H9 (cell line): ENCODE measurements around the gene ZNF217. TPM values are rescaled to one million over a fixed set of nuclear protein-coding genes. Genes with fewer than 3 reads are reported as not detected.

ENCODE experiments used
- DNase-seq: peaks from one replicate; pipeline ENCODE4 v3.0.0-alpha.2; 2017
- H2AFZ ChIP-seq: one replicate; pipeline ENCODE4 v1.6.1; 2013; ENCODE audit warnings: mild to moderate bottlenecking, low read length, control low read depth, moderate library complexity
- H2AK5ac ChIP-seq: 2 replicates; pipeline ENCODE4 v1.6.1; 2013; ENCODE audit warnings: low read length, control low read depth, mixed read lengths; ENCODE audit not compliant: insufficient read length
- H2BK120ac ChIP-seq: one replicate; pipeline ENCODE4 v1.6.1; 2013; ENCODE audit warnings: low read depth, mild to moderate bottlenecking, low read length, control low read depth, inconsistent platforms; ENCODE audit not compliant: poor library complexity, severe bottlenecking
- H2BK12ac ChIP-seq: 2 replicates; pipeline ENCODE4 v1.6.1; 2013; ENCODE audit warnings: low read length, control low read depth, mixed read lengths, low read depth; ENCODE audit not compliant: insufficient read length
- H2BK15ac ChIP-seq: 2 replicates; pipeline ENCODE4 v1.6.1; 2013; ENCODE audit warnings: low read depth, low read length, control low read depth
- H2BK20ac ChIP-seq: one replicate; pipeline ENCODE4 v1.6.1; 2013; ENCODE audit warnings: low read depth, mild to moderate bottlenecking, low read length, control low read depth, inconsistent platforms; ENCODE audit not compliant: poor library complexity, severe bottlenecking
- H2BK5ac ChIP-seq: 2 replicates; pipeline ENCODE4 v1.6.1; 2013; ENCODE audit warnings: low read length, control low read depth, mixed read lengths; ENCODE audit not compliant: insufficient read length
- H3K14ac ChIP-seq: 2 replicates; pipeline ENCODE4 v1.6.1; 2013; ENCODE audit warnings: low read length, control low read depth; ENCODE audit not compliant: insufficient read depth
- H3K18ac ChIP-seq: 2 replicates; pipeline ENCODE4 v1.6.1; 2013; ENCODE audit warnings: low read depth, mild to moderate bottlenecking, mixed read lengths, low read length, control low read depth; ENCODE audit not compliant: insufficient read length
- H3K23ac ChIP-seq: 2 replicates; pipeline ENCODE4 v1.6.1; 2013; ENCODE audit warnings: low read length, control low read depth, mixed read lengths, low read depth; ENCODE audit not compliant: insufficient read length
- H3K23me2 ChIP-seq: 2 replicates; pipeline ENCODE4 v1.6.1; 2013; ENCODE audit warnings: low read depth, mild to moderate bottlenecking, mixed read lengths, low read length, control low read depth; ENCODE audit not compliant: insufficient read length, poor library complexity, severe bottlenecking
- H3K27ac ChIP-seq: 2 replicates; pipeline ENCODE4 v1.5.1; 2013; ENCODE audit warnings: low read length, control low read depth, mixed read lengths, low read depth; ENCODE audit not compliant: insufficient read length
- H3K27me3 ChIP-seq: 2 replicates; pipeline ENCODE4 v1.6.1; 2013; ENCODE audit warnings: low read length, control low read depth, inconsistent platforms; ENCODE audit not compliant: insufficient read depth
- H3K4ac ChIP-seq: 2 replicates; pipeline ENCODE4 v1.6.1; 2013; ENCODE audit warnings: low read depth, mild to moderate bottlenecking, control low read depth, inconsistent platforms, low read length, moderate library complexity
- H3K4me1 ChIP-seq: 2 replicates; pipeline ENCODE4 v1.6.1; 2013; ENCODE audit warnings: low read length, control low read depth, inconsistent platforms; ENCODE audit not compliant: insufficient read depth
- H3K4me2 ChIP-seq: 2 replicates; pipeline ENCODE4 v1.6.1; 2013; ENCODE audit warnings: low read length, control low read depth, mixed read lengths; ENCODE audit not compliant: insufficient read length, insufficient read depth
- H3K56ac ChIP-seq: 2 replicates; pipeline ENCODE4 v1.6.1; 2013; ENCODE audit warnings: low read depth, mild to moderate bottlenecking, mixed read lengths, low read length, control low read depth; ENCODE audit not compliant: insufficient read length
- H3K79me1 ChIP-seq: 2 replicates; pipeline ENCODE4 v1.6.1; 2013; ENCODE audit warnings: low read depth, mild to moderate bottlenecking, moderate library complexity, low read length, control low read depth, inconsistent platforms; ENCODE audit not compliant: insufficient read depth, poor library complexity, severe bottlenecking
- H3K79me2 ChIP-seq: 2 replicates; pipeline ENCODE4 v1.6.1; 2013; ENCODE audit warnings: low read length, control low read depth, inconsistent platforms; ENCODE audit not compliant: insufficient read depth
- H3K9ac ChIP-seq: 2 replicates; pipeline ENCODE4 v1.6.1; 2013; ENCODE audit warnings: low read length, control low read depth, mixed read lengths; ENCODE audit not compliant: insufficient read length; ENCODE audit errors: extremely low read depth
- H3K9me3 ChIP-seq: one replicate; pipeline ENCODE4 v1.6.1; 2013; ENCODE audit warnings: low read depth, low read length, inconsistent platforms; ENCODE audit not compliant: control insufficient read depth
- H3T11ph ChIP-seq: one replicate; pipeline ENCODE4 v1.6.1; 2013; ENCODE audit warnings: mild to moderate bottlenecking, low read length, control low read depth, inconsistent platforms
- H4K20me1 ChIP-seq: one replicate; pipeline ENCODE4 v1.6.1; 2013; ENCODE audit not compliant: control insufficient read depth, insufficient read length, insufficient read depth
- H4K5ac ChIP-seq: 2 replicates; pipeline ENCODE4 v1.6.1; 2013; ENCODE audit warnings: low read depth, mild to moderate bottlenecking, mixed read lengths, low read length, control low read depth; ENCODE audit not compliant: insufficient read length
- H4K8ac ChIP-seq: replicated peaks from 2 replicates; pipeline ENCODE4 v1.6.1; 2013; ENCODE audit warnings: low read length, control low read depth, mixed read lengths, low read depth; ENCODE audit not compliant: insufficient read length
- H4K91ac ChIP-seq: 2 replicates; pipeline ENCODE4 v1.6.1; 2013; ENCODE audit warnings: low read depth, mild to moderate bottlenecking, moderate library complexity, mixed read lengths, low read length, control low read depth; ENCODE audit not compliant: insufficient read length
- H3K27ac Mint-ChIP-seq, 3 experiments: 2 replicates in 2 of 3; 3 replicates in 1 of 3; pipeline ENCODE4 v1.8.0; 2020 to 2021; ENCODE audit warnings: mixed read lengths in 3 of 3, mild to moderate bottlenecking in 1 of 3, moderate library complexity in 1 of 3
- H3K27me3 Mint-ChIP-seq: 2 replicates; pipeline ENCODE4 v1.8.0; 2021; ENCODE audit warnings: low read depth, mild to moderate bottlenecking, moderate library complexity, mixed read lengths
- H3K36me3 Mint-ChIP-seq, 3 experiments: 2 replicates in 2 of 3; 3 replicates in 1 of 3; pipeline ENCODE4 v1.8.0; 2020 to 2021; ENCODE audit warnings: low read depth in 3 of 3, mixed read lengths in 3 of 3; ENCODE audit not compliant: insufficient read depth in 1 of 3
- H3K4me1 Mint-ChIP-seq, 2 experiments: 2 replicates each; pipeline ENCODE4 v1.8.0; 2020; ENCODE audit warnings: mixed read lengths in 2 of 2
- H3K4me3 Mint-ChIP-seq, 2 experiments: 2 replicates in 1 of 2; 3 replicates in 1 of 2; pipeline ENCODE4 v1.8.0; 2020 to 2021; ENCODE audit warnings: mild to moderate bottlenecking in 2 of 2, mixed read lengths in 2 of 2, moderate library complexity in 1 of 2
- H3K9me3 Mint-ChIP-seq, 2 experiments: 2 replicates in 1 of 2; 3 replicates in 1 of 2; pipeline ENCODE4 v1.8.0; 2020; ENCODE audit warnings: mild to moderate bottlenecking in 2 of 2, mixed read lengths in 2 of 2, moderate library complexity in 1 of 2
- CTCF ChIP-seq: fragments of 200-600 bp; sonication (generic); conservative IDR thresholded peaks from 3 replicates; pipeline ENCODE4 v1.8.0; 2021; ENCODE audit warnings: antibody characterized with exemption, mild to moderate bottlenecking
- WGBS: extraction: QIAGEN DNeasy Blood & Tissue Kit; methylation state at CpG from one replicate; pipeline ENCODE4 v1.1.7; 2013; ENCODE audit warnings: missing lambda C conversion rate, low lambda C conversion rate, mixed read lengths; ENCODE audit not compliant: insufficient read length; ENCODE audit errors: extremely low coverage; 5-methylcytosine and 5-hydroxymethylcytosine counted together
- total RNA-seq: library from RNA; stranded (reverse); gene quantifications from 2 replicates; pipeline ENCODE4 v1.2.1, GENCODE V29; 2021

ZNF217 gene
- total RNA-seq, 1 experiment from 2014 or later: 82.8 TPM

- Histone ChIP-seq H3K18ac (no peak overlapping the region), H3K9ac (no peak overlapping the region), H3K4me2 (no peak overlapping the region), H3K4me1 (no peaks in the 10 kb centered on the region), H3K14ac (no peak overlapping the region), H3K56ac (no peak overlapping the region), H3T11ph (no peak overlapping the region), H2BK20ac (no peak overlapping the region), H2AFZ (no peak overlapping the region), H4K20me1 (peaks cover 2% of the 10 kb centered on the region), H3K9me3 (no peaks in the 10 kb centered on the region), H3K23ac (no peak overlapping the region), H2BK5ac (no peak overlapping the region), H4K5ac (no peak overlapping the region), H3K79me1 (peaks cover 9% of the 10 kb centered on the region), H2AK5ac (no peak overlapping the region), H4K8ac (no peak overlapping the region), H2BK15ac (no peak overlapping the region), H3K4ac (no peak overlapping the region), H3K27me3 (no peaks in the 10 kb centered on the region), H3K27ac (no peak overlapping the region), H2BK120ac (no peak overlapping the region), H4K91ac (no peak overlapping the region), H3K79me2 (peaks cover 54% of the 10 kb centered on the region), H3K23me2 (no peaks in the 10 kb centered on the region), H2BK12ac (no peak overlapping the region)
- Mint-ChIP-seq H3K9me3 (no peaks in the 10 kb centered on the region), H3K4me3 (no peak overlapping the region; a peak in 1 of 5 replicates), H3K4me1 (peaks cover 32 to 48% of the 10 kb centered on the region in 2 experiments), H3K27ac (peak overlapping the region; percentile 82 to 94 (median 88); a peak in 5 of 7 replicates), H3K27me3 (no peaks in the 10 kb centered on the region), H3K36me3 (peaks cover 70 to 94% (median 81%) of the 10 kb centered on the region in 3 experiments)
- no peak for DNase-seq
- no peak for TF ChIP-seq CTCF
- WGBS: no CpG with 5 or more reads among the region's 23 CpGs
Measured at GRCh38 chr20:53575481-53576194, 18.0 kb downstream of the ZNF217 start.
